Vagina (tissue), 2 donors: Measurements from ENCODE around the gene UBA6. TPM values are rescaled to one million over a fixed set of nuclear protein-coding genes. Genes with fewer than 3 reads are reported as not detected.

Source experiments
- DNase-seq, 2 donors: peaks; one replicate each; pipeline ENCODE4 v3.0.0-alpha.2; 2017; ENCODE audit errors: extremely low spot score in 2 of 2
- H3K27ac ChIP-seq: fragments of 200-600 bp; sonication (generic); one replicate; pipeline ENCODE4 v1.5.1; 2019
- H3K27me3 ChIP-seq: fragments of 200-600 bp; sonication (generic); one replicate; pipeline ENCODE4 v1.5.1; 2019
- H3K36me3 ChIP-seq, 2 donors: fragments of 200-600 bp; sonication (generic); one replicate each; pipeline ENCODE4 v1.5.1; 2017 to 2019
- H3K4me1 ChIP-seq: fragments of 200-600 bp; sonication (generic); one replicate; pipeline ENCODE4 v1.5.1; 2019
- H3K4me3 ChIP-seq, 2 donors: fragments of 200-600 bp; sonication (generic); 1 replicate in 1 of 2; 2 replicates in 1 of 2; pipeline ENCODE4 v1.5.1; 2016 to 2019
- H3K9me3 ChIP-seq: fragments of 200-600 bp; sonication (generic); one replicate; pipeline ENCODE4 v1.5.1; 2019
- POLR2A ChIP-seq, 2 donors: fragments of 450-650 bp; IDR thresholded peaks; one replicate each; pipeline ENCODE4 v1.6.1; 2017; ENCODE audit warnings: antibody characterized with exemption in 2 of 2, mild to moderate bottlenecking in 2 of 2, moderate library complexity in 2 of 2
- POLR2AphosphoS5 ChIP-seq, 2 donors: sonication (generic); formaldehyde crosslinking; IDR thresholded peaks; one replicate each; pipeline ENCODE4 v1.9.0; 2017; ENCODE audit warnings: antibody characterized with exemption in 2 of 2, mild to moderate bottlenecking in 2 of 2, low read depth in 1 of 2; ENCODE audit not compliant: insufficient read depth in 1 of 2
- intact Hi-C: fragments of 100-400 bp; cut with DNase I; formaldehyde crosslinking; loops from one replicate; pipeline ENCODE4 v1.15.1; 2023
- total RNA-seq: library from RNA; depleted of rRNA; stranded (reverse); fragments of >200 nt; gene quantifications from one replicate; pipeline ENCODE4 v1.2.3, GENCODE V29; 2016
- TF ChIP-seq, protein P1 (sequence below), 3 experiments: fragments of 450-650 bp in 2 of 3; fragments of 200-600 bp in 1 of 3; sonication (generic) in 1 of 3; IDR thresholded peaks; one replicate each; pipeline ENCODE4 v1.5.1; 2017 to 2019; ENCODE audit warnings: antibody characterized with exemption in 3 of 3, mild to moderate bottlenecking in 2 of 3, moderate library complexity in 2 of 3

UBA6 gene
- total RNA-seq, 1 donor from 2014 or later, result 36.3 TPM

DNA sequence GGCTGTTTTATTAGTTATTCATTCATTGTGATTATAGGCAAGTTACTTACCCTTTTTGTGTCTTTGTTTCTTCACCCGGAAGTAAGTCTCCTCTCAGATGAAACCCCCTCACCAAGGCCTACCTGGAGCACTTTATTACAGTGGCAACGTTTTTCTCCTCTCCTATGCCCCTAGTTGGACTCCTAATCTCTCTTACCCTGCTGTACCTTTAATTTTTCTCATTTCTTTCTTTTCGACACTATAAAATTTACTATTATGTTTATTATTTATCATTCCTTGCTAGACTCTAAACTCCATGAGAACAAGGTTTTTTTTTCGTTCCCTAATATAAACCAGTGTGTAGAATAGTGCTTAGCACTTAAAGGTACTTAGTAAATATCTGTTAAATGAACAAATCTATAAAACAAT is 124.9 kb downstream of the UBA6 start:
- Histone ChIP-seq H3K4me1 (no peaks in the 10 kb centered on the region), H3K27me3 (no peaks in the 10 kb centered on the region), H3K4me3 (no peak overlapping the region), H3K9me3 (no peaks in the 10 kb centered on the region), H3K36me3 (no peaks in the 10 kb centered on the region), H3K27ac (no peak overlapping the region)
- TF ChIP-seq POLR2A (IDR thresholded peaks at IDR 0.05), result no peak
- TF ChIP-seq POLR2AphosphoS5 (IDR thresholded peaks at IDR 0.05; ENCODE audit: insufficient read depth in 1 of 2, low read depth in 1 of 2), result no peak
- TF ChIP-seq, protein P1, sequence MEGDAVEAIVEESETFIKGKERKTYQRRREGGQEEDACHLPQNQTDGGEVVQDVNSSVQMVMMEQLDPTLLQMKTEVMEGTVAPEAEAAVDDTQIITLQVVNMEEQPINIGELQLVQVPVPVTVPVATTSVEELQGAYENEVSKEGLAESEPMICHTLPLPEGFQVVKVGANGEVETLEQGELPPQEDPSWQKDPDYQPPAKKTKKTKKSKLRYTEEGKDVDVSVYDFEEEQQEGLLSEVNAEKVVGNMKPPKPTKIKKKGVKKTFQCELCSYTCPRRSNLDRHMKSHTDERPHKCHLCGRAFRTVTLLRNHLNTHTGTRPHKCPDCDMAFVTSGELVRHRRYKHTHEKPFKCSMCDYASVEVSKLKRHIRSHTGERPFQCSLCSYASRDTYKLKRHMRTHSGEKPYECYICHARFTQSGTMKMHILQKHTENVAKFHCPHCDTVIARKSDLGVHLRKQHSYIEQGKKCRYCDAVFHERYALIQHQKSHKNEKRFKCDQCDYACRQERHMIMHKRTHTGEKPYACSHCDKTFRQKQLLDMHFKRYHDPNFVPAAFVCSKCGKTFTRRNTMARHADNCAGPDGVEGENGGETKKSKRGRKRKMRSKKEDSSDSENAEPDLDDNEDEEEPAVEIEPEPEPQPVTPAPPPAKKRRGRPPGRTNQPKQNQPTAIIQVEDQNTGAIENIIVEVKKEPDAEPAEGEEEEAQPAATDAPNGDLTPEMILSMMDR (IDR thresholded peaks at IDR 0.05), result no peak
- no peak for DNase-seq
- intact Hi-C loops, result no loop called here

DNA sequence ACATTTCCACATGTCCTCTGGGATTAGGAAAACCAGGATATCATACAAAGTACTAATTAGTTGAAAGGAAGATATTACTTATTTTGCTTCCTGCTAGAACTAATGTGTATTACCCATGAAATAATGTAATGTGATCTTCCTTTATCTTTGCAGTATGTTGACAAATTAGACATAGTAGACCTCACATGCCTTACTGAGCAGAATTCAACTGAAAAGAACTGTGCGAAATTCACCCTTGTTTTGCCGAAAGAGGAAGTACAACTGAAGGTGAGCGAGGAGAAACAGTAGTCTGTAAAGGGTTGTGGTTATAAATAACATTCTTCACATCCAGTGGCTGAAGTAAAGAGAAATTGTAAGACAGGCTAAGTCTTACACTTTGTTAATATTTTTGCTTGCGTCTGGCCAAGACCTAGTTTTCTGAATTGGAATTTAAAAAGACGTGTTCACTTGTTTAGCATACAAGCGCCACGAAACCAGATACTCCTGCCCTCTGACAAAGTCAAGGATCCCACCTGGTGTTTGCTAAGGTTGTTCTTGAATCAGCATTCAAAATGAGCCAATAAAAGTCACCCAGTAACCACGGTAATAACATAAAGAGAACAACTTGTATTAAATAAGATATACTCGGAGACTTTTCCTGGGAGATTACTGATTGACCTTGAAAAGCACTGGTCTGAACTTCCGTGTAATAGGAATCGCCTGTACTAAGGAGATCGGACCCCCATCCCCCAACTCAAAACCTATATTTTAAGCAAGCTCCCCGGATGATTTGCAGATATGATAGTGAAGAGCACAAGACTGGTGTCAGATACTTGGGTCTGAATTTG is 125.5 kb downstream of the UBA6 start:
- H3K4me1 ChIP-seq, result no peaks in the 10 kb centered on the region
- H3K9me3 ChIP-seq, result no peaks in the 10 kb centered on the region
- H3K27me3 ChIP-seq, result no peaks in the 10 kb centered on the region
- no peak for TF ChIP-seq POLR2A (IDR thresholded peaks at IDR 0.05)
- TF ChIP-seq POLR2AphosphoS5 (IDR thresholded peaks at IDR 0.05; ENCODE audit: insufficient read depth in 1 of 2, low read depth in 1 of 2), result no peak
- TF ChIP-seq, protein P1 (IDR thresholded peaks at IDR 0.05), result no peak
- no peaks in the 10 kb centered on the region for H3K36me3 ChIP-seq
- intact Hi-C loops, result no loop called here
- no peak overlapping the region for H3K4me3 ChIP-seq
- no peak for DNase-seq
- no peak overlapping the region for H3K27ac ChIP-seq

DNA sequence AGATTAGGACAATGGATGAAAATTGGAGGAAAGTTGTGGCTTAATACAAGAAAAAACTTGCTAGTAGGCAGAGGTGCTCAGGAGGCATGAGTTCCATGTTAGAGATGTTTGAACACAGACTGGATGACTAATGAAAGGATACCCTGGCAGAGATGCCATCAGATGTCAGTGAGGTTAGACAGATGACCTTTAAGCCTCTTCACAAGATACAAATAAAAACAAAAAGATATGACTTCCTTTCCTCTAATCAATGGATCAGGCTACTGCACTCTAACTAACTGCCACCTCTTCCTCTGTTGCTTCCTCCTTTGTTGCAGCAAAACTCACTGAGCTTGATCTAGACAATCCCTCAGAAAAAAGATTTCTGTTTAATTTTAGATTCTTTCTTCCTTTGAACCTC is 127.8 kb downstream of the UBA6 start:
- H3K27me3 ChIP-seq, result no peaks in the 10 kb centered on the region
- H3K4me3 ChIP-seq, result no peak overlapping the region
- no peak for TF ChIP-seq POLR2AphosphoS5 (IDR thresholded peaks at IDR 0.05; ENCODE audit: insufficient read depth in 1 of 2, low read depth in 1 of 2)
- TF ChIP-seq, protein P1 (IDR thresholded peaks at IDR 0.05), result no peak
- TF ChIP-seq POLR2A (IDR thresholded peaks at IDR 0.05), result no peak
- no peak overlapping the region for H3K27ac ChIP-seq
- no peaks in the 10 kb centered on the region for H3K4me1 ChIP-seq
- no peaks in the 10 kb centered on the region for H3K36me3 ChIP-seq
- no peak for DNase-seq
- intact Hi-C loops, result no loop called here
- H3K9me3 ChIP-seq, result no peaks in the 10 kb centered on the region

DNA sequence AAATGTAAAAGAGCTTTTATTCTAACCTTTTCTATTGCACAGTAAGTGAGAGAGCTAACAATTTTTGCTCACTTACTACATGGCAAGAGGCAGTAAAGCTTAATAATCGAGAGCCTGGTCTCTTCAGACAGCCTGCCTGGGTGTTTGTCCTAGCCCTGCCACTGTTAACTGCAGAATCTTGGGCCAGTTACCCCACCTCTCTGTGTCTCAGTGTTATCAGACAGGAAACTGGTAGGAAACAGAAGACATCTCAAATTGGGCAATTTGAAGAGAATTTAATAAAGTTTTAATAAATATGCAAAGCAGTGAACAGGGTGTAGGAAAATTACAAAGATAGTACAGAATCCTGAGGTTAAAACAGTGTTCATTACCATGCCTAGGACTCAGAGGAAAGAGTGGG is 129.0 kb downstream of the UBA6 start:
- intact Hi-C loops, result no loop called here
- no peaks in the 10 kb centered on the region for H3K36me3 ChIP-seq
- TF ChIP-seq, protein P1 (IDR thresholded peaks at IDR 0.05), result no peak
- TF ChIP-seq POLR2AphosphoS5 (IDR thresholded peaks at IDR 0.05; ENCODE audit: insufficient read depth in 1 of 2, low read depth in 1 of 2) (no peak), POLR2A (IDR thresholded peaks at IDR 0.05) (no peak)
- H3K9me3 ChIP-seq, result no peaks in the 10 kb centered on the region
- no peaks in the 10 kb centered on the region for H3K4me1 ChIP-seq
- H3K4me3 ChIP-seq, result no peak overlapping the region
- no peak for DNase-seq
- H3K27me3 ChIP-seq, result no peaks in the 10 kb centered on the region
- H3K27ac ChIP-seq, result no peak overlapping the region

DNA sequence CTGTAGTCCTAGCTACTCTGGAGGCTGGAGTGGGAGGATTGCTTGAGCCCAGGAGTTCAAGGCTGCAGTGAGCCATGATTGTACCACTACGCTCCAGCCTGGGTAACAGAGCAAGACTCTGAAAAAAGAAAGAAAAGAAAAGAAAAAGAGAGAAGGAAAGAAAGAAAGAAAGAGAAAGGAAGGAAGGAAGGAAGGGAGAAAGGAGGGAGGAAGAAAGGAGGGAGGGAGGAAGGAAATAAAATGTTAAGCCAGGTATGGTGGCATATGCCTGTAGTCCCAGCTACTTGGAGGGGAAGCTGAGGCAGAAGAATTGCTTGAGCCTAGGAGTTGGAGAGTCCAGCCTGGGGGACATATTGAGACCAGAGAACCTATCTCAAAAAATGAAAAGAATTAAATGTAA is 130.4 kb downstream of the UBA6 start:
- no peaks in the 10 kb centered on the region for H3K4me1 ChIP-seq
- intact Hi-C loops, result no loop called here
- H3K9me3 ChIP-seq, result no peaks in the 10 kb centered on the region
- no peak overlapping the region for H3K27ac ChIP-seq
- DNase-seq, result no peak
- H3K27me3 ChIP-seq, result no peaks in the 10 kb centered on the region
- TF ChIP-seq POLR2AphosphoS5 (IDR thresholded peaks at IDR 0.05; ENCODE audit: insufficient read depth in 1 of 2, low read depth in 1 of 2) (no peak), POLR2A (IDR thresholded peaks at IDR 0.05) (no peak)
- TF ChIP-seq, protein P1 (IDR thresholded peaks at IDR 0.05), result no peak
- H3K36me3 ChIP-seq, result no peaks in the 10 kb centered on the region
- no peak overlapping the region for H3K4me3 ChIP-seq
